Measurements from ENCODE around the gene SACM1L.
"Not testable (repeated sequence)": the region's sequence is repeated elsewhere in the genome, so short reads cannot be mapped to it uniquely, and the experiment has no call there.

The SACM1L gene

GRCh38 chr3:45684327-45684892, 4.8 kb upstream of the SACM1L start:
- no peak for DNase-seq (ENCODE audit: low read depth)
- TF ChIP-seq, protein P1, sequence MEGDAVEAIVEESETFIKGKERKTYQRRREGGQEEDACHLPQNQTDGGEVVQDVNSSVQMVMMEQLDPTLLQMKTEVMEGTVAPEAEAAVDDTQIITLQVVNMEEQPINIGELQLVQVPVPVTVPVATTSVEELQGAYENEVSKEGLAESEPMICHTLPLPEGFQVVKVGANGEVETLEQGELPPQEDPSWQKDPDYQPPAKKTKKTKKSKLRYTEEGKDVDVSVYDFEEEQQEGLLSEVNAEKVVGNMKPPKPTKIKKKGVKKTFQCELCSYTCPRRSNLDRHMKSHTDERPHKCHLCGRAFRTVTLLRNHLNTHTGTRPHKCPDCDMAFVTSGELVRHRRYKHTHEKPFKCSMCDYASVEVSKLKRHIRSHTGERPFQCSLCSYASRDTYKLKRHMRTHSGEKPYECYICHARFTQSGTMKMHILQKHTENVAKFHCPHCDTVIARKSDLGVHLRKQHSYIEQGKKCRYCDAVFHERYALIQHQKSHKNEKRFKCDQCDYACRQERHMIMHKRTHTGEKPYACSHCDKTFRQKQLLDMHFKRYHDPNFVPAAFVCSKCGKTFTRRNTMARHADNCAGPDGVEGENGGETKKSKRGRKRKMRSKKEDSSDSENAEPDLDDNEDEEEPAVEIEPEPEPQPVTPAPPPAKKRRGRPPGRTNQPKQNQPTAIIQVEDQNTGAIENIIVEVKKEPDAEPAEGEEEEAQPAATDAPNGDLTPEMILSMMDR (IDR thresholded peaks at IDR 0.05; ENCODE audit: low read length, missing control alignments): no peak
- H3K4me3 ChIP-seq (replicated peaks; ENCODE audit: low read depth, low read length): no peak overlapping the region

DNA sequence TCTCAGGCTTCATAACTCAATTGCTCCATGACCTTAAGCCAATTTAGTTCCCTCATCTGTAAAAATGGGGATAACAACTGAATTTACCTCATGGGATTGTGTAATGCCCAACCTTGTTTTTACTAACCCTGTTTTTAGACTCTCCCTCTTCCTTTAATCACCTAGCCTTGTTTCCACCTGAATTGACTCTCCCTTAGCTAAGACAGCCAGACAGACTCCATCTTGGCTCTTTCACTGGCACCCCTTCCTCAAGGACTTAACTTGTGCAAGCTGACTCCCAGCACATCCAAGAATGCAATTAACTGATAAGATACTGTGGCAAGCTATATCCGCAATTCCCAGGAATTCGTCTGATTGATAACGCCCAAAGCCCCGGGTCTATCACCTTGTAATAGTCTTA, 3.5 kb upstream of the SACM1L start:
- DNase-seq (ENCODE audit: low read depth); H3K4me3 ChIP-seq (replicated peaks; ENCODE audit: low read depth, low read length): not testable (repeated sequence)

GRCh38 chr3:45686850-45687249, 2.3 kb upstream of the SACM1L start:
- TF ChIP-seq, protein P1 (IDR thresholded peaks at IDR 0.05; ENCODE audit: low read length, missing control alignments): no peak
- H3K4me3 ChIP-seq (replicated peaks; ENCODE audit: low read depth, low read length): no peak overlapping the region
- DNase-seq (ENCODE audit: low read depth): no peak

DNA sequence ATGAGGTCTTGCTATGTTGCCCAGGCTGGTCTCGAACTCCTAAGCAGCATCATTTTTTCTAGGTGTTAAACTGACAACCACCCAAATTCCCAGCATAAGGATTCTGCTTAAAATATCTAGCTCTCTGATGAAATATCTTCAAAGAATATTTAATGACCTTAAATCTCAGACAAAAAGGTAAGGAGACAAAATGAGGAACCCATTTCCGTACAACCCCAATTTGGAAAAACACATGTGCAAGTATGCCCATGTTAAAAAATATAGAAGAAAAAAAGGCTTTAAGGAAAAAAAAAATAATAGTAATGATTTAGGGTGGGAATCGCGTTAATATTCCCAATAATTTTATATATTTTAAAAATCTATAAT, 1.4 kb upstream of the SACM1L start:
- TF ChIP-seq, protein P1 (IDR thresholded peaks at IDR 0.05; ENCODE audit: low read length, missing control alignments): no peak
- no peak for DNase-seq (ENCODE audit: low read depth)
- peak overlapping the region; percentile 62 for H3K4me3 ChIP-seq (replicated peaks; ENCODE audit: low read depth, low read length)

DNA sequence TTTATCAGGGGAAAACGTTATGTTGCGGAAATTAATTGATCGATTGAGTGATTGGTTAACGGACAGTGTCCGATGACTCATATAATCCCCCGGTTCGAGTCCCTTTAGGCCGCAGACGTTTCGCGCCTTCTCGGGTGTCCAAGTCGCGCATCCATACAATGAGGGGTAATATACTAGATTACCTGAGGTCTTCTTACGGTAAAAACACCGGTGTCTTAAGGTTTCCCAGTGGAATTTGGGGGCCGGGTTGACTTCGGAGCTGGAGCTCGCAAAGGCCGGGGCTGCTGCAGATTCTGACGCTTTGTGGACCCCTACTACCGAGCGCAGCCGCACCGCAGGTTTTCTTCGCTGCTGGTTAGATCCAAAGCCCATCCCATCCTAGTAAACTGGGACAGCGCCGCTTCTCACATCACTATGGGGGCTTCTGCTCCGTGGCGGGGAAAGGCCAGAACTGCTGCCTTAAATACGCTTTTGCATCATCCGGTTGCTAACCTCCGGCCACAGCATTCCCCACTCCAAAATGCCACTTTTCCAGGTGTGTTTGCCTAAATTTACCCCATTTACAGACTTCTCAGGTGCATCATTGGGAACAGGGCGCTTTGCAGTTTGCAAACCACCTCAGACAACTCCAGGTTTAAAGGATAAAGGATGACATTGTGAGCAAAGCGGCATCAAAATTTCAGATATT, 858 bp upstream of the SACM1L start:
- peak overlapping the region; percentile 62 for H3K4me3 ChIP-seq (replicated peaks; ENCODE audit: low read depth, low read length)
- DNase-seq (ENCODE audit: low read depth): no peak
- TF ChIP-seq, protein P1 (IDR thresholded peaks at IDR 0.05; ENCODE audit: low read length, missing control alignments): no peak

GRCh38 chr3:45689787-45690145, 570 bp downstream of the SACM1L start:
- no peak for DNase-seq (ENCODE audit: low read depth)
- TF ChIP-seq, protein P1 (IDR thresholded peaks at IDR 0.05; ENCODE audit: low read length, missing control alignments): no peak
- H3K4me3 ChIP-seq (replicated peaks; ENCODE audit: low read depth, low read length): peak overlapping the region; percentile 62

- H3K4me3 ChIP-seq (replicated peaks; ENCODE audit: low read depth, low read length): peak overlapping the region; percentile 62
- TF ChIP-seq, protein P1 (IDR thresholded peaks at IDR 0.05; ENCODE audit: low read length, missing control alignments): peak; percentile 14
- no peak for DNase-seq (ENCODE audit: low read depth)
These were observed 1.3 kb downstream of the SACM1L start for GRCh38 chr3:45690336-45691035.

All from fibroblast of pulmonary artery (primary cell).